GM21367 (cell line): ENCODE data around the gene HIRIP3.
"Not testable (repeated sequence)": the region's sequence is repeated elsewhere in the genome, so short reads cannot be mapped to it uniquely, and the experiment has no call there.

Experiments used
- ATAC-seq: cut with Tn5 transposase; IDR thresholded peaks from one replicate; pipeline ENCODE4 v1.9.1; 2021; ENCODE audit not compliant: unreplicated experiment

HIRIP3 gene

GRCh38 chr16:30016555-30017276 lies 21.3 kb upstream of the HIRIP3 start:
- no peak for ATAC-seq

GRCh38 chr16:30015450-30015849 lies 20.0 kb upstream of the HIRIP3 start:
- ATAC-seq: not testable (repeated sequence)

DNA sequence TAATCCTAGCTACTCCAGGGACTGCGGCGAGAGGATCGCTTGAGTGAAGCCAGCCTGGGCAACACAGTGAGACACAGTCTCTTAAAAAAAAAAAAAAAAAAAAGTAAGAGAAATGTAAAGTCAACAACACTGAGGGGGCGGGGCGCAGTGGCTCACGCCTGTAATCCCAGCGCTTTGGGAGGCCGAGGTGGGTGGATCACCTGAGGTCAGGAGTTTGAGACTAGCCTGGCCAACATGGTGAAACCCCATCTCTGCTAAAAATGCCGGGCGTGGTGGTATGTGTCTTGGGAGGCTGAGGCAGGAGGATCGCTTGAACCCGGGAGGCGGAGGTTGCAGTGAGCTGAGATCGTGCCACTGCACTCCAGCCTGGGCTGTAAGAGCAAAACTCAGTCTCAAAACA lies 17.2 kb upstream of the HIRIP3 start:
- not testable (repeated sequence) for ATAC-seq

DNA sequence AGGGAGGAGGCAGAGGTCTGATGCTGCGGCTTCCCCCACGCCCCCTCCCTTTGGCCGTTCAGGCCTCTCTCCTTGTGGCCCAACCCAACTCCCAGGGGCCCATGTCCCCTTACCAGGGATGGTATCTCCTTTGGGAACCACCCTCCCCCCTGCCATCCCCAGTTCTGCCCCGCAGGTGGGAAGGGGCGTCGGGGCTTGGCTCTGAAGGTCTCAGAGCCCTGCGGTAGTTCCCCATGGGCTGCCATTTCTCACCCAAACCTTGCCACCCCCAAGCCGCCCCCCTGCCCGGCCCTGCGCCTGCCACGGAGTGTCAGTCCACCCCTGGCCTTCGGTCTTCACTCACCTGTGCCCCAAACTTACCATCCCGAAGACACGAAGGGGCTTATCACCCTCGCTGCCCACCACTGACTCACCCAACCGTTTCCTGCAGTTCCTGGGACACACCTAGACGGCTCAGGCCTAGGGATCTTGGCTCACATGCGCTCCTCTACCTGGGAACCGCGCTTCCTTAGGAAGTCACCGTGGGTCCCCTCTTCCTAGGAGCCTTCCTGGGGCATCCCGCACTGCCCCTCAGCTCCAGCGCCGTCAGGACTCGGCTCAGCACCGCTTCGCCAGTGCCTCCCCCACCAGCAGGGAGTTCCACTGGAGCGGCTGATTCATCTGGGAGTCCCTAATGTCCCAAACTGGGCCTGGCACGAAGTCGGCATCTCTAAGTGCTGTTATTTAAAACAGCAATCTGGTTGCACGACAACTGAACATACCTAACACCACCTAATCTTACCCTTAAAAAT lies 16.5 kb upstream of the HIRIP3 start:
- no peak for ATAC-seq

DNA sequence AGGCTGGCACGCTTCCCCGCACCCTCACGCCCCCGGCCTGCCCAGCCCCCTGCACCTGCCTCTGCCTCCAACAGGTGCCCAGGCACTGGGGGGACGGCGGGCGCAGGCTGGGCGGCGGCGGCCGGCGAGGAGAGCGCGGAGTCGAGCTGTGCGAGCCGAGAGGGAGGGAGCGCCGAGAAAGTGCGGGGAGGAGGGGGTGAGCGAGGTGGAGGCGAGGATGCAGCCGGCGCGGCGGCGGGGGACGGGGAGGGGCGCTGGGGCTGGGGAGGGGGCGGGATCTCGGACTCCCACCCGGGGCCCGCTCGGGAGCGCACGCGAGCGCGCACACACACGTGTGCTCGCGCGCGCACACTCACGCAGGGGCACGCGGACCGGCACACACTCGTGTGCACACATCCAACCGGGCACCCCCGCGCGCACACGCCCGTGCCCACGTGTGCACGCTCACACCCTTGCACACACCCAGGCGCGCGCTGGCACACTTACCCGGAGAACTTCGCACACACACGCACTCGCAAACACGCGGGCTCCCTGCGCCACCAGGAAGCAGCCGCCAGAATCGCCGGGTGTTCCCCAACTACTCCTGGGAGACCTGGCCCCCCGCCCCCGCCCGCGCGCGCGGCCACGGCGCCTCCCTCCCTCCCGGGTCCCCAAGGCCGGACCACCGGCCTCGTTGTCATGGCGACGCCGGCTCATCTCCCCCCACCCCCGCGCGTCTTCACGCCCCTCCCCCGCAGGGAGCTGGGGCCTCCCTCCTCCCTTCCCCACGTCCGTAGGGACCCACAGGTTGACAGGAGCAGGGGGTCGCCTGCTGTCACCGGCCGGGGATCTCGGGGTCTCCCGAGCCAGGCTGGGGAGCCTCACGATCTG lies 15.7 kb upstream of the HIRIP3 start, which contains the start of gene DOC2A:
Gene DOC2A (minus strand): TSS at position 184 of the 870 bp plus-strand sequence. CDS start 805 bp downstream, outside the sequence.
- no peak for ATAC-seq

DNA sequence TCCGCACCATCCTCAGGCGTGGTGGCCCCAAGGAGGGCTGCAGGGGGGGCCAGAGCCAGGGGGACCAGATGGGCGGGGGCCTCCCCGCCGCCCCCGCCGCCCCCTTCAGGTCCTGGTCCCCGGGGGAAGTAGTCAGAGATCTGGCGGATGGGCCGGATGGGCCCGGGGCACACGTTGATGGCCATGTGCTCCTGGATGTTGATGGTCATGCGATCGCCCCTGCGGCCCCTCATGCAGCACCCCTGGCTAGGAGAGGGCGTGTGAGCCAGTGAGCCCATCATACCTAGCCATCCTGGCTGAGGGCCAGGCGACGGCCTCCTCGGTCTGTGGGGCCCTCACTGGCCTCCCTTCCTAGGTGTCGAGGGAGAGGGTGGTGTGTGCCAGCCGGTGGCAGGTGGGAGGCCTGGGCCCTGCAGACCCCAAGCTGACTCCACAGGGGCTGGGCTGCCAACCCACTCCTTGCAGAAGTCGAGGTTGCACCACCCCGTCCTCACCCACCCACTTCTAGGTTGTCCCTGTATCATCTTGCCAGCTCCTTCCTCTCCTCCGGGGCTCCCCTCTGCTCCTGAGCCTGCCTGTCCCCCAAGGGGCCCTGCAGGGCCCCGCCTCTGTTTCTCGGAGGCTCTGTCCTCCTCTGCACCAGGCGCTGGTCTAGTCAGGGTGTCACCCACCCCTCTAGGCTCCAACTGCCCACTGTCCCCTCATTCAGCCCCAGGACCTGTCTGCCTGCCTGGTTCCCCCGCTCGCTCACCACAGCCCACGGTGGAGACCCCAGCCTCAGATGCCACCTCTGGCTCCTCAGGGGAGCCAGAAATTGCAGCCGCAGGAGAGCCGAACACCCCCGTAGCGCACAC lies 14.8 kb upstream of the HIRIP3 start:
- ATAC-seq: no peak

DNA sequence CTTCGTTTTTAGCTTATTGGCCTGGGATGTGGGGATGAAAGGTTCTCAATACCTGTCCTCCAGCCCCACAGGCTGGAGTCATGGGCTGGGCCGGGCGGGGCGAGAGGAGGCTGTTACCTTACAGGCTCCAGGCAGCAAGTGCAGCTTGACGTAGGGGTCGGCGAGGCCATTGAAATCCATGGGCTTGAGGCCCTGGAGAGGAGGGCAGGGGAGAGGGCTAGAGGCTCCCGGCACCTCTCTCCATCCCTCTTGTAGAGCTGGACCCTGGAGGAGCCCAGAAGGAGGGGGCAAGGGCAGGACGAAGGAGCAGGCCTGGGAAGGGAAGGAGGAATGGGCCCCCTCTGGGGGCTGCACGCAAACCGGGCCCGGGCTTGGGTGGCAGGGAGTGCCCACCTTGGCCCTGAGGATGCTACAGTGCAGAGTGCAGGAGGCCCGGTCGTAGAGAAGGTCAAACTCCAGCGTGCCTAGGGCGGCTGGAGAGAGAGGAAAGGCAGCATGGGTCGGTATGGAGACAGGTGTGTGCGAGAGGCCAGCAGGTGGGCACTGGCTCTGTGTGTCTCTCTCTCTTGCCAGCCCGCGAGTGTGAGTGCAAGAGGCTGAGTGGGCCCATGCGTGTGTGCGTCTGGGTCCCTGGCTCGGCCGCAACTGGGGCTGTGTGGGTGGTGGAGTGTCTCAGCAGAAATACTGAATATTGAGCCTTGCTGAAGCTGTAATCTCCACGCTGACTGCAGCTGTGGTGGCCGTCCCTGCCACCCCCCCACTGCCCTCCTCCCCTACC lies 13.9 kb upstream of the HIRIP3 start:
- no peak for ATAC-seq

GRCh38 chr16:30007378-30007895 lies 12.0 kb upstream of the HIRIP3 start:
- ATAC-seq: no peak

DNA sequence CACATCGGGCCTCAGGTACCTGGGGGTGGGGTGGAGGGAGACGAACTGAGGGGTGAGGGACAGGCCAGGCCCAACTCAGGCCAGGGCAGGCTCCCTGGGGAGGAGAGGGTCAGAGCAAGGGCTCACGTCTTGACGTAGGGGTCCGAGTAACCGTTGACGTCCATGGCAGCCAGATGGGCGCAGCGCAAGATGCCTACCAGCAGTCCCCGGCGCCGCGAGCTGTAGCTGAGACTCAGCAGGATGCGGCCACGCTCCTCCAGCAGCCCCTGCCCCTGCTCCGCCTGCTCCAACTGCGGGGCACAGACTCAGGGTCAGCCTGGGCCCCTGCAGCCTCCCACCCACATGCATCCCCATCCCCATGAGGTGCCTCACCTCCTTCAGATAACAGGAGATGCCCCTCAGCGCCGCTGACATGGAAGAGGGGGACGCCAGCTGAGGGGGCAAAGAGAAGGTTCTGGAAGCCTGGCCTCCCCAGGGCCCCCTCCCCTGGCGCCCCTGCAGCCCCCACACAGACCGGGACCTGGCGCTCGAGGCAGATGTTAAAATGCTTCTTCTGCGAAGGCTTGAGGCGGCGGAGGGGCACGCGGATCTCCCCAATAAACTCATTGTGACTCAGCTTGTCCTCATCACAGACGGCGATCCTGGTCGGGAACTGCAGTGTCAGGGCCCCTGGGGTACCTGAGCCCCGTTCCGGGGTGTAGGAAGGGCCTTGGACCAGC lies 11.4 kb upstream of the HIRIP3 start:
- ATAC-seq: no peak

- ATAC-seq: no peak
Measured at GRCh38 chr16:30006095-30006473, 10.7 kb upstream of the HIRIP3 start.

- no peak for ATAC-seq
Measured at GRCh38 chr16:30005341-30006094, 10.1 kb upstream of the HIRIP3 start.

DNA sequence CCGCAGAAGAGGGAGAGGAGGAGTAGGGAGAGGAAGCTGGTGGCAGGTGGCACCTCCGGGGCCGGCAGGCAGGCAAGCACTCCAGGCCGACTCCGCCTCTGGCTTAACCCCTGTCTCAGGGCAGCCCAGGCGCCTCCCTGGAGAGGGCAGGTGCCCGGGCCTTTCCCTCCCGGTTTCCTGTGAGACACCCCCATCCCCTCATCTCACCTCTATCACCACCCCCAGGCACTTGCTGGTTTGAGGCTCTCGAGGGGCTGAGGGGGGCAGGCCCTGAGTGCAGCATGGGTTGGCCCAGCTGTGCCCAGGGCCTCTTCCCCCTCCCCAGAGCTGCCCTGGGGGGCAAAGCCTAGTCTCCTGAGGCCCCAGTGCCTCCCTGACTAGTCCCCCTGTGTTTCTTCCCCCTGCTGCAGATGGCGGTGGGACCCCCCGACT lies 9.4 kb upstream of the HIRIP3 start:
- no peak for ATAC-seq

DNA sequence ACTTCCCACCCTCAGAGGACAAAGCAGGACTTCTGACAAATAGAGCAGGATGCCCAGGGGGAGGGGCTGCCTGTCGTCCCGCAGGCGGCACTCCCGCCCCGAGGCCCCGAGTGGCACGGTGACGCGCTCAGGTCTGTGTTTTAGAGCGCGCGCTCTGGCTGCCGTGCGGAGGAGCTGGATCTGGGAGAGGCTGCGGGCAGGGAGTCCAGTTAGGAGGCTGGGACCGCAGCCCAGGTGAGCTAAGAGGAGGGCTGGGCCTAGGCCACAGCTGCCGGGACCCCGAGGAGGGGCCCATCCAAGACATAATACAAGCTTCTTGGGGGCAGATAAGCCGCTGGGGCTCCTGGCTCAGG lies 9.0 kb upstream of the HIRIP3 start:
- no peak for ATAC-seq

DNA sequence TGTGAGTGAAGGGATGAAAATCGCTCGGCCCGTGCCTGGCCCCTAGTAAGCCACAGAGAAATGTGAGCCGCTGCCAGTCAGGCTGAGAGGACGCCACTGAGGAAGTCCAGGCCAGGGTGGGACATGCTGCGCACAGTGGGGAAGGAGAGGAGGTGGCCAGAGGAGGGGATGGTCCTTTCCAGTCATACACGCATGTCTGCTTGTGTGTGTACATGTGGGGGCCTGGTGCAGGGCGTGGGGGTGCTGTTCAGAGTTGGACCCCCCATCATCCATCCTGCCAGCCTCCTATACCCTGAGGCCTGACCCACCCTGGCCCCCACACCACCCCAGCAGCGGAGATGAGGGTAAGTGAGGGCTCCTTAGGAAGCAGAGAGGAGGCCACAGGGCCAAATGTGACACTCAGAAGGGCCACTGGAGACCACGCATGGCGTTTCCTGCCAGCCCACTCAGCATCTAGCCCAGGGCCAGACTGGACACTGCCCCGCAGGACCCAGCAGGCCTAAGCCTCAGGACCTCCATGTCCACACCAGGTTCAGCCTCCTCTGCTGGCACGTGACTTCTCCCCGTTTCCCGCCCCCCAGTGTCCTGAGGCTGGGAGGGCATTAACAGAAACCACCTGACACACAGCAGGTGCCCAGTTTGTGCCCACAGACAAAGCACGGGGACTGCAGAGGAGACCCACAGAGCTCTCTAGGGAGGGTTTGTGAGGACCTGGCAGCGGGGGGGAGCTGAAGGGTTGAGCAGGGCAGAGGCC lies 8.4 kb upstream of the HIRIP3 start:
- ATAC-seq: no peak

DNA sequence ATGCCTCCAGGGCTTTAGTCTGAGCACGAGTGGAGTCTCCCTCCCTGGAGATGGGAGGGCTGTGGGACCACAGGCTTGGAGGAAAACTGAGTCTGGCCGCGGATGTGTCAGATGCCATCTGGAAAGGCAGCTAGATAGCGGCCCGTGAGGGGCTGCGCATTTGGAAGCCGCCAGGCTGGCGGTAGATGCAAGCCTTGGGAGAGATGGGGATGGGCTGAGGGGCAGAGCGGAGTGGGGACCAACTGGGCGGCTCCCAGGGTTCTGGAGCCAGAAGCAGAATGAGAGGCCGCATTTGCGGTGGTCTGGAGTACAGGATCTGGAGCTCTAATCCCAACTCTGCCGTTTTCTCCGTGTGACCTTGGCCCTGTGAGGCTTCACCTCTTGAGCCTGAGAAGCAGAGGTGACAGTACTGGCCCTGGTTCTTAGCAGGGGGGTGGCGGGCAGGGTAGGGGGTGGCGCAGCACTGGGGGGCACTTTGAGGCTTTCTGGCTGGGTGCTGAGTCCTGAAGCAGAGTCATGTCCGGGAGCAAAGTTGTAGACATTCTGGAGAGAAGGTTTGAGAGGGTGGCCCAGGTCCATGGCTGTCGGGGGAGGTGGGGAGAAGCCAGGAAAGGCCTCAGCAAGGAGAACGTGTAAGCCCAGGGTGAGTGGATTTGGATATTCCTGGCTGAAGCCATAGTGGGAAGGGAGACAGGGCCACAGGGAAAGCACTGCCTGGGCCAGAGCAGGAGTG lies 7.4 kb upstream of the HIRIP3 start:
- ATAC-seq: no peak

GRCh38 chr16:30000735-30001631 lies 5.6 kb upstream of the HIRIP3 start:
- no peak for ATAC-seq
